H9 (cell line): ENCODE data around the gene SEMA7A. TPM values are rescaled to one million over a fixed set of nuclear protein-coding genes. Genes with fewer than 3 reads are reported as not detected.

ENCODE experiments used
- DNase-seq: peaks from one replicate; pipeline ENCODE4 v3.0.0-alpha.2; 2017
- H2AFZ ChIP-seq: one replicate; pipeline ENCODE4 v1.6.1; 2013; ENCODE audit warnings: mild to moderate bottlenecking, low read length, control low read depth, moderate library complexity
- H2AK5ac ChIP-seq: 2 replicates; pipeline ENCODE4 v1.6.1; 2013; ENCODE audit warnings: low read length, control low read depth, mixed read lengths; ENCODE audit not compliant: insufficient read length
- H2BK120ac ChIP-seq: one replicate; pipeline ENCODE4 v1.6.1; 2013; ENCODE audit warnings: low read depth, mild to moderate bottlenecking, low read length, control low read depth, inconsistent platforms; ENCODE audit not compliant: poor library complexity, severe bottlenecking
- H2BK12ac ChIP-seq: 2 replicates; pipeline ENCODE4 v1.6.1; 2013; ENCODE audit warnings: low read length, control low read depth, mixed read lengths, low read depth; ENCODE audit not compliant: insufficient read length
- H2BK15ac ChIP-seq: 2 replicates; pipeline ENCODE4 v1.6.1; 2013; ENCODE audit warnings: low read depth, low read length, control low read depth
- H2BK20ac ChIP-seq: one replicate; pipeline ENCODE4 v1.6.1; 2013; ENCODE audit warnings: low read depth, mild to moderate bottlenecking, low read length, control low read depth, inconsistent platforms; ENCODE audit not compliant: poor library complexity, severe bottlenecking
- H2BK5ac ChIP-seq: 2 replicates; pipeline ENCODE4 v1.6.1; 2013; ENCODE audit warnings: low read length, control low read depth, mixed read lengths; ENCODE audit not compliant: insufficient read length
- H3K14ac ChIP-seq: 2 replicates; pipeline ENCODE4 v1.6.1; 2013; ENCODE audit warnings: low read length, control low read depth; ENCODE audit not compliant: insufficient read depth
- H3K18ac ChIP-seq: 2 replicates; pipeline ENCODE4 v1.6.1; 2013; ENCODE audit warnings: low read depth, mild to moderate bottlenecking, mixed read lengths, low read length, control low read depth; ENCODE audit not compliant: insufficient read length
- H3K23ac ChIP-seq: 2 replicates; pipeline ENCODE4 v1.6.1; 2013; ENCODE audit warnings: low read length, control low read depth, mixed read lengths, low read depth; ENCODE audit not compliant: insufficient read length
- H3K23me2 ChIP-seq: 2 replicates; pipeline ENCODE4 v1.6.1; 2013; ENCODE audit warnings: low read depth, mild to moderate bottlenecking, mixed read lengths, low read length, control low read depth; ENCODE audit not compliant: insufficient read length, poor library complexity, severe bottlenecking
- H3K27ac ChIP-seq: 2 replicates; pipeline ENCODE4 v1.5.1; 2013; ENCODE audit warnings: low read length, control low read depth, mixed read lengths, low read depth; ENCODE audit not compliant: insufficient read length
- H3K27me3 ChIP-seq: 2 replicates; pipeline ENCODE4 v1.6.1; 2013; ENCODE audit warnings: low read length, control low read depth, inconsistent platforms; ENCODE audit not compliant: insufficient read depth
- H3K4ac ChIP-seq: 2 replicates; pipeline ENCODE4 v1.6.1; 2013; ENCODE audit warnings: low read depth, mild to moderate bottlenecking, control low read depth, inconsistent platforms, low read length, moderate library complexity
- H3K4me1 ChIP-seq: 2 replicates; pipeline ENCODE4 v1.6.1; 2013; ENCODE audit warnings: low read length, control low read depth, inconsistent platforms; ENCODE audit not compliant: insufficient read depth
- H3K4me2 ChIP-seq: 2 replicates; pipeline ENCODE4 v1.6.1; 2013; ENCODE audit warnings: low read length, control low read depth, mixed read lengths; ENCODE audit not compliant: insufficient read length, insufficient read depth
- H3K56ac ChIP-seq: 2 replicates; pipeline ENCODE4 v1.6.1; 2013; ENCODE audit warnings: low read depth, mild to moderate bottlenecking, mixed read lengths, low read length, control low read depth; ENCODE audit not compliant: insufficient read length
- H3K79me1 ChIP-seq: 2 replicates; pipeline ENCODE4 v1.6.1; 2013; ENCODE audit warnings: low read depth, mild to moderate bottlenecking, moderate library complexity, low read length, control low read depth, inconsistent platforms; ENCODE audit not compliant: insufficient read depth, poor library complexity, severe bottlenecking
- H3K79me2 ChIP-seq: 2 replicates; pipeline ENCODE4 v1.6.1; 2013; ENCODE audit warnings: low read length, control low read depth, inconsistent platforms; ENCODE audit not compliant: insufficient read depth
- H3K9ac ChIP-seq: 2 replicates; pipeline ENCODE4 v1.6.1; 2013; ENCODE audit warnings: low read length, control low read depth, mixed read lengths; ENCODE audit not compliant: insufficient read length; ENCODE audit errors: extremely low read depth
- H3K9me3 ChIP-seq: one replicate; pipeline ENCODE4 v1.6.1; 2013; ENCODE audit warnings: low read depth, low read length, inconsistent platforms; ENCODE audit not compliant: control insufficient read depth
- H3T11ph ChIP-seq: one replicate; pipeline ENCODE4 v1.6.1; 2013; ENCODE audit warnings: mild to moderate bottlenecking, low read length, control low read depth, inconsistent platforms
- H4K20me1 ChIP-seq: one replicate; pipeline ENCODE4 v1.6.1; 2013; ENCODE audit not compliant: control insufficient read depth, insufficient read length, insufficient read depth
- H4K5ac ChIP-seq: 2 replicates; pipeline ENCODE4 v1.6.1; 2013; ENCODE audit warnings: low read depth, mild to moderate bottlenecking, mixed read lengths, low read length, control low read depth; ENCODE audit not compliant: insufficient read length
- H4K8ac ChIP-seq: replicated peaks from 2 replicates; pipeline ENCODE4 v1.6.1; 2013; ENCODE audit warnings: low read length, control low read depth, mixed read lengths, low read depth; ENCODE audit not compliant: insufficient read length
- H4K91ac ChIP-seq: 2 replicates; pipeline ENCODE4 v1.6.1; 2013; ENCODE audit warnings: low read depth, mild to moderate bottlenecking, moderate library complexity, mixed read lengths, low read length, control low read depth; ENCODE audit not compliant: insufficient read length
- H3K27ac Mint-ChIP-seq, 3 experiments: 2 replicates in 2 of 3; 3 replicates in 1 of 3; pipeline ENCODE4 v1.8.0; 2020 to 2021; ENCODE audit warnings: mixed read lengths in 3 of 3, mild to moderate bottlenecking in 1 of 3, moderate library complexity in 1 of 3
- H3K27me3 Mint-ChIP-seq: 2 replicates; pipeline ENCODE4 v1.8.0; 2021; ENCODE audit warnings: low read depth, mild to moderate bottlenecking, moderate library complexity, mixed read lengths
- H3K36me3 Mint-ChIP-seq, 3 experiments: 2 replicates in 2 of 3; 3 replicates in 1 of 3; pipeline ENCODE4 v1.8.0; 2020 to 2021; ENCODE audit warnings: low read depth in 3 of 3, mixed read lengths in 3 of 3; ENCODE audit not compliant: insufficient read depth in 1 of 3
- H3K4me1 Mint-ChIP-seq, 2 experiments: 2 replicates each; pipeline ENCODE4 v1.8.0; 2020; ENCODE audit warnings: mixed read lengths in 2 of 2
- H3K4me3 Mint-ChIP-seq, 2 experiments: 2 replicates in 1 of 2; 3 replicates in 1 of 2; pipeline ENCODE4 v1.8.0; 2020 to 2021; ENCODE audit warnings: mild to moderate bottlenecking in 2 of 2, mixed read lengths in 2 of 2, moderate library complexity in 1 of 2
- H3K9me3 Mint-ChIP-seq, 2 experiments: 2 replicates in 1 of 2; 3 replicates in 1 of 2; pipeline ENCODE4 v1.8.0; 2020; ENCODE audit warnings: mild to moderate bottlenecking in 2 of 2, mixed read lengths in 2 of 2, moderate library complexity in 1 of 2
- WGBS: extraction: QIAGEN DNeasy Blood & Tissue Kit; methylation state at CpG from one replicate; pipeline ENCODE4 v1.1.7; 2013; ENCODE audit warnings: missing lambda C conversion rate, low lambda C conversion rate, mixed read lengths; ENCODE audit not compliant: insufficient read length; ENCODE audit errors: extremely low coverage; 5-methylcytosine and 5-hydroxymethylcytosine counted together
- total RNA-seq: library from RNA; stranded (reverse); gene quantifications from 2 replicates; pipeline ENCODE4 v1.2.1, GENCODE V29; 2021
- TF ChIP-seq, protein P1 (sequence below): fragments of 200-600 bp; sonication (generic); conservative IDR thresholded peaks from 3 replicates; pipeline ENCODE4 v1.8.0; 2021; ENCODE audit warnings: antibody characterized with exemption, mild to moderate bottlenecking

Gene SEMA7A
- total RNA-seq, 1 experiment from 2014 or later, result 5.7 TPM

DNA sequence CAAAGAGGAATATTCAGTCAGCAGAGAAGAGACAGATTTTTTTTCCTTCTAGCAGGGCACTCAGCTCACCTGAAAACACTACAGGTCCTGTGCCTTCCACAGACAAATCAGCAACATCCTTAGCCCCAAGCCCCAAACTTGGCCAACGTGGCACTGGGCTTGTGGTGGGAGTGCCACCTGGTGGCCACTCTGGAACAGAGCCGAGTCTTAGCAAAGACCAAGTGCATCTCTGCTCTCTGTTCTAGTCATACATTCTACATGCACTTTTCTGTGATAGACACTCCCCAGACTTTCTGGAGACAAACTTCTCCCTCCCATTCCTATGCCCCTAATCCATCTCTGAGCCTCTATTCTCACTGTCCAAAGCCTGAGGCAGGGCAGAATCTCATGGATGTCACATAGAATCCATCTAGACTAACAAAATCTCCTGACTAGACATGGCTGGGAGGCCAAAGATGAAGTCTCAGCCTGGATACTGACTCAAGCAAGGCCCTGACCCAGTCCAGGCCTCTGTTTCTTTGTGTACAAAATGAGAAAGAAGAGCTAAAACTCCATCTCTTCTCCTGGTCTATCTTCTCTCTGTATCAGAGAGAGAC, 5.1 kb upstream of the SEMA7A start:
- H3K79me2 ChIP-seq, result no peaks in the 10 kb centered on the region
- no peak overlapping the region for H2AFZ ChIP-seq
- H3K9ac ChIP-seq, result no peak overlapping the region
- H3K14ac ChIP-seq, result no peak overlapping the region
- H3K27ac Mint-ChIP-seq, result no peak overlapping the region
- H2BK5ac ChIP-seq, result no peak overlapping the region
- no peak overlapping the region for H4K8ac ChIP-seq
- no CpG with 5 or more reads among the region's 2 CpGs for WGBS
- peaks cover 19 to 23% of the 10 kb centered on the region in 2 experiments for H3K4me1 Mint-ChIP-seq
- H3K27me3 ChIP-seq, result no peaks in the 10 kb centered on the region
- no peak overlapping the region for H2BK15ac ChIP-seq
- no peak overlapping the region for H2BK12ac ChIP-seq
- H4K91ac ChIP-seq, result no peak overlapping the region
- no peak overlapping the region for H3K56ac ChIP-seq
- H3K18ac ChIP-seq, result no peak overlapping the region
- H3K4me2 ChIP-seq, result no peak overlapping the region
- H3K23me2 ChIP-seq, result no peaks in the 10 kb centered on the region
- no peaks in the 10 kb centered on the region for H3K36me3 Mint-ChIP-seq
- no peaks in the 10 kb centered on the region for H3K9me3 ChIP-seq
- peaks cover 23% of the 10 kb centered on the region for H3K27me3 Mint-ChIP-seq
- no peak overlapping the region for H4K5ac ChIP-seq
- H3K79me1 ChIP-seq, result no peaks in the 10 kb centered on the region
- peaks cover 3% of the 10 kb centered on the region; the same call in 1 of the 2 replicates for H3K4me1 ChIP-seq
- no peak overlapping the region for H2BK120ac ChIP-seq
- H4K20me1 ChIP-seq, result no peaks in the 10 kb centered on the region
- no peak overlapping the region for H3T11ph ChIP-seq
- no peak overlapping the region for H3K4me3 Mint-ChIP-seq
- TF ChIP-seq, protein P1, sequence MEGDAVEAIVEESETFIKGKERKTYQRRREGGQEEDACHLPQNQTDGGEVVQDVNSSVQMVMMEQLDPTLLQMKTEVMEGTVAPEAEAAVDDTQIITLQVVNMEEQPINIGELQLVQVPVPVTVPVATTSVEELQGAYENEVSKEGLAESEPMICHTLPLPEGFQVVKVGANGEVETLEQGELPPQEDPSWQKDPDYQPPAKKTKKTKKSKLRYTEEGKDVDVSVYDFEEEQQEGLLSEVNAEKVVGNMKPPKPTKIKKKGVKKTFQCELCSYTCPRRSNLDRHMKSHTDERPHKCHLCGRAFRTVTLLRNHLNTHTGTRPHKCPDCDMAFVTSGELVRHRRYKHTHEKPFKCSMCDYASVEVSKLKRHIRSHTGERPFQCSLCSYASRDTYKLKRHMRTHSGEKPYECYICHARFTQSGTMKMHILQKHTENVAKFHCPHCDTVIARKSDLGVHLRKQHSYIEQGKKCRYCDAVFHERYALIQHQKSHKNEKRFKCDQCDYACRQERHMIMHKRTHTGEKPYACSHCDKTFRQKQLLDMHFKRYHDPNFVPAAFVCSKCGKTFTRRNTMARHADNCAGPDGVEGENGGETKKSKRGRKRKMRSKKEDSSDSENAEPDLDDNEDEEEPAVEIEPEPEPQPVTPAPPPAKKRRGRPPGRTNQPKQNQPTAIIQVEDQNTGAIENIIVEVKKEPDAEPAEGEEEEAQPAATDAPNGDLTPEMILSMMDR, result peak; percentile 97
- no peak overlapping the region for H2BK20ac ChIP-seq
- no peak overlapping the region for H3K23ac ChIP-seq
- H2AK5ac ChIP-seq, result no peak overlapping the region
- H3K4ac ChIP-seq, result no peak overlapping the region
- H3K9me3 Mint-ChIP-seq, result no peaks in the 10 kb centered on the region; a peak in 1 of 5 replicates
- peak; percentile 80 for DNase-seq
- H3K27ac ChIP-seq, result no peak overlapping the region
